ENCODE data around the gene KL.

- no peak for TF ChIP-seq TAF1 (IDR thresholded peaks at IDR 0.05; ENCODE audit: borderline replicate concordance, low read depth, low read length)
- TF ChIP-seq EP300 (IDR thresholded peaks at IDR 0.05; ENCODE audit: borderline replicate concordance in 1 of 2, control insufficient read depth in 1 of 2, low read depth in 2 of 2, low read length in 2 of 2): no peak
- no peak for TF ChIP-seq CTCF (IDR thresholded peaks at IDR 0.05 in 2 of 3, conservative IDR thresholded peaks at IDR 0.05 in 1 of 3; ENCODE audit: control insufficient read depth in 2 of 3, extremely low read depth in 1 of 3, insufficient read depth in 1 of 3, low read depth in 3 of 3, low read length in 3 of 3)
- no peak for TF ChIP-seq POLR2A (IDR thresholded peaks at IDR 0.05; ENCODE audit: low read depth, low read length)
- no peak for TF ChIP-seq SIN3A (IDR thresholded peaks at IDR 0.05; ENCODE audit: low read depth, low read length)
These were observed 9.0 kb upstream of the KL start for GRCh38 chr13:33007237-33007636.

Data from GM12878 (cell line).